Liver (tissue), 9 donors: ENCODE measurements around the gene MTHFD1. TPM values are rescaled to one million over a fixed set of nuclear protein-coding genes. Genes with fewer than 3 reads are reported as not detected.

ENCODE experiments used
- DNase-seq: peaks from one replicate; pipeline ENCODE4 v3.0.0-alpha.2; 2017; ENCODE audit warnings: low spot score
- H3K27ac ChIP-seq, 2 donors: one replicate each; pipeline ENCODE4 v1.7.0; 2013; ENCODE audit warnings: inconsistent platforms in 2 of 2, low read length in 2 of 2, control low read depth in 1 of 2, low read depth in 1 of 2, mild to moderate bottlenecking in 1 of 2
- H3K27me3 ChIP-seq, 4 donors: one replicate each; pipeline versions ENCODE4 v1.6.1 to v1.7.0; 2013; ENCODE audit warnings: low read length in 3 of 4, inconsistent platforms in 1 of 4, mild to moderate bottlenecking in 1 of 4, moderate library complexity in 1 of 4; ENCODE audit not compliant: control insufficient read depth in 4 of 4, insufficient read depth in 4 of 4
- H3K36me3 ChIP-seq, 4 donors: one replicate each; pipeline versions ENCODE4 v1.6.1 to v1.7.0; 2013; ENCODE audit warnings: low read length in 3 of 4, mild to moderate bottlenecking in 3 of 4, low read depth in 1 of 4, moderate library complexity in 1 of 4; ENCODE audit not compliant: control insufficient read depth in 4 of 4, insufficient read depth in 3 of 4
- H3K4me1 ChIP-seq, 4 donors: one replicate each; pipeline versions ENCODE4 v1.6.1 to v1.7.0; 2013; ENCODE audit warnings: low read length in 3 of 4, mild to moderate bottlenecking in 3 of 4, moderate library complexity in 1 of 4; ENCODE audit not compliant: control insufficient read depth in 4 of 4, insufficient read depth in 4 of 4
- H3K4me3 ChIP-seq, 3 donors: one replicate each; pipeline versions ENCODE4 v1.6.1 to v1.7.0; 2013; ENCODE audit warnings: low read length in 3 of 3, control low read depth in 1 of 3, low read depth in 1 of 3, mild to moderate bottlenecking in 1 of 3
- H3K9ac ChIP-seq, 2 donors: one replicate each; pipeline ENCODE4 v1.7.0; 2013; ENCODE audit warnings: low read length in 2 of 2, mild to moderate bottlenecking in 2 of 2, moderate library complexity in 2 of 2, control low read depth in 1 of 2, low read depth in 1 of 2
- H3K9me3 ChIP-seq, 4 donors: one replicate each; pipeline versions ENCODE4 v1.6.1 to v1.7.0; 2013; ENCODE audit warnings: low read length in 3 of 4; ENCODE audit not compliant: control insufficient read depth in 4 of 4
- ATF3 ChIP-seq: IDR thresholded peaks from 2 replicates; pipeline ENCODE4 v1.6.1; 2016; ENCODE audit warnings: antibody characterized with exemption
- CTCF ChIP-seq: fragments of 150-350 bp; IDR thresholded peaks from 2 replicates; pipeline ENCODE4 v1.5.1; 2017; ENCODE audit warnings: improper control_type of control experiment, low read depth, low read length; ENCODE audit not compliant: missing input control
- EGR1 ChIP-seq, 2 donors: IDR thresholded peaks; 2 replicates each; pipeline ENCODE4 v1.6.1; 2016 to 2018; ENCODE audit warnings: antibody characterized with exemption in 2 of 2, low read depth in 2 of 2
- FOXA1 ChIP-seq: IDR thresholded peaks from 2 replicates; pipeline ENCODE4 v1.6.1; 2016; ENCODE audit warnings: antibody characterized with exemption
- GABPA ChIP-seq, 2 donors: IDR thresholded peaks in 1 of 2; conservative IDR thresholded peaks in 1 of 2; 2 replicates each; pipeline ENCODE4 v1.6.1; 2016; ENCODE audit warnings: antibody characterized with exemption in 2 of 2, mild to moderate bottlenecking in 1 of 2, moderate library complexity in 1 of 2
- MAX ChIP-seq: IDR thresholded peaks from 2 replicates; pipeline ENCODE4 v1.6.1; 2016; ENCODE audit warnings: antibody characterized with exemption
- RAD21 ChIP-seq, 2 donors: IDR thresholded peaks; 2 replicates each; pipeline ENCODE4 v1.6.1; 2016; ENCODE audit warnings: antibody characterized with exemption in 2 of 2, mild to moderate bottlenecking in 2 of 2
- RXRA ChIP-seq, 2 donors: IDR thresholded peaks; 2 replicates each; pipeline ENCODE4 v1.6.1; 2017 to 2018; ENCODE audit warnings: antibody characterized with exemption in 2 of 2, mild to moderate bottlenecking in 1 of 2
- SP1 ChIP-seq: IDR thresholded peaks from 2 replicates; pipeline ENCODE4 v1.6.1; 2018; ENCODE audit warnings: antibody characterized with exemption, mild to moderate bottlenecking
- TAF1 ChIP-seq: conservative IDR thresholded peaks from 2 replicates; pipeline ENCODE4 v1.6.1; 2016; ENCODE audit warnings: antibody characterized with exemption, mild to moderate bottlenecking
- YY1 ChIP-seq: IDR thresholded peaks from 2 replicates; pipeline ENCODE4 v1.6.1; 2016; ENCODE audit warnings: antibody characterized with exemption, mild to moderate bottlenecking
- ZBTB33 ChIP-seq: IDR thresholded peaks from 2 replicates; pipeline ENCODE4 v1.6.1; 2016; ENCODE audit warnings: antibody characterized with exemption
- WGBS: extraction: QIAGEN DNeasy Blood & Tissue Kit; methylation state at CpG from one replicate; pipeline ENCODE4 v1.1.7; 2013; 5-methylcytosine and 5-hydroxymethylcytosine counted together
- polyA plus RNA-seq, 2 donors: library from polyadenylated mRNA; stranded (reverse) in 1 of 2; unstranded in 1 of 2; fragments of 200-250 nt in 1 of 2; fragments of >200 nt in 1 of 2; fragmentation: Nextera tagmentation in 1 of 2; extraction: Ambion mirVana in 1 of 2; gene quantifications; one replicate each; pipeline versions ENCODE4 v1.2.1 to v1.2.3, GENCODE V29; 2013 to 2015
- total RNA-seq, 2 donors: library from RNA; depleted of rRNA; stranded (reverse); fragments of >200 nt; gene quantifications; one replicate each; pipeline ENCODE4 v1.2.3, GENCODE V29; 2014
- donor health status: healthy.
- donor health status: healthy.
- donor health status: healthy.
- donor health status: healthy.
- donor health status: healthy.

The MTHFD1 gene
- total and polyA plus RNA-seq, 4 donors, result 43.8 to 203 (median 122) TPM

GRCh38 chr14:64502456-64502855 lies 114.3 kb downstream of the MTHFD1 start:
- Histone ChIP-seq H3K27ac (peak overlapping the region; percentile 99 to 100), H3K4me3 (peak overlapping the region; percentile 80 to 84 (median 82)), H3K9me3 (no peaks in the 10 kb centered on the region), H3K27me3 (no peaks in the 10 kb centered on the region), H3K4me1 (peaks cover 8 to 31% (median 19%) of the 10 kb centered on the region in 4 donors), H3K36me3 (no peaks in the 10 kb centered on the region), H3K9ac (peak overlapping the region; percentile 78 to 80)
- TF ChIP-seq ZBTB33, result no peak
- TF ChIP-seq GABPA (IDR thresholded peaks at IDR 0.05 in 1 of 2, conservative IDR thresholded peaks at IDR 0.05 in 1 of 2), result no peak
- 69% methylated on average over 6 of the region's 6 CpGs for WGBS
- no peak for DNase-seq

- Histone ChIP-seq H3K9me3 (no peaks in the 10 kb centered on the region), H3K4me1 (peaks cover 8 to 36% (median 21%) of the 10 kb centered on the region in 4 donors), H3K27me3 (no peaks in the 10 kb centered on the region), H3K4me3 (peak overlapping the region; percentile 80 to 84 (median 82)), H3K9ac (peak overlapping the region; percentile 78 to 80), H3K36me3 (no peaks in the 10 kb centered on the region), H3K27ac (peak overlapping the region; percentile 99 to 100)
- WGBS, result under 1% methylated on average over 29 of the region's 29 CpGs
- TF ChIP-seq SP1 (no peak), YY1 (no peak), RAD21 (IDR thresholded peaks at IDR 0.05) (peak in 1 of 2 donors; percentile 13), RXRA (IDR thresholded peaks at IDR 0.05) (no peak)
- no peak for DNase-seq
Measured at GRCh38 chr14:64502887-64503433, 114.8 kb downstream of the MTHFD1 start.

GRCh38 chr14:64503434-64504309 lies 115.5 kb downstream of the MTHFD1 start, which contains the start of gene ZBTB25:
Gene ZBTB25 (minus strand): TSS chr14:64503838. CDS start chr14:64490533, 13,305 bp downstream.
- TF ChIP-seq ATF3 (no peak), RAD21 (IDR thresholded peaks at IDR 0.05) (no peak), FOXA1 (no peak), RXRA (IDR thresholded peaks at IDR 0.05) (no peak), SP1 (peak; percentile 12), EGR1 (IDR thresholded peaks at IDR 0.05; ENCODE audit: low read depth in 2 of 2) (no peak), YY1 (peak; percentile 11), CTCF (no peak), TAF1 (no peak), ZBTB33 (peak; percentile 42), MAX (no peak)
- Histone ChIP-seq H3K27me3 (no peaks in the 10 kb centered on the region), H3K36me3 (no peaks in the 10 kb centered on the region), H3K4me3 (peak within 1 kb of the TSS; percentile 80 to 84 (median 82)), H3K4me1 (peaks cover 6 to 36% (median 21%) of the 10 kb centered on the region in 4 donors), H3K9me3 (no peaks in the 10 kb centered on the region), H3K9ac (peak within 1 kb of the TSS; percentile 78 to 95), H3K27ac (peak within 1 kb of the TSS; percentile 99 to 100)
- WGBS, result under 1% methylated on average over 87 of the region's 87 CpGs
- DNase-seq, result peak; percentile 77
